GM19397 (cell line): Measurements from ENCODE around the gene ARL1.
"Not testable (repeated sequence)": the region's sequence is repeated elsewhere in the genome, so short reads cannot be mapped to it uniquely, and the experiment has no call there.

ENCODE experiments used
- ATAC-seq: cut with Tn5 transposase; IDR thresholded peaks from one replicate; pipeline ENCODE4 v1.9.1; 2021; ENCODE audit warnings: mild to moderate bottlenecking, moderate library complexity; ENCODE audit not compliant: unreplicated experiment

Gene ARL1

DNA sequence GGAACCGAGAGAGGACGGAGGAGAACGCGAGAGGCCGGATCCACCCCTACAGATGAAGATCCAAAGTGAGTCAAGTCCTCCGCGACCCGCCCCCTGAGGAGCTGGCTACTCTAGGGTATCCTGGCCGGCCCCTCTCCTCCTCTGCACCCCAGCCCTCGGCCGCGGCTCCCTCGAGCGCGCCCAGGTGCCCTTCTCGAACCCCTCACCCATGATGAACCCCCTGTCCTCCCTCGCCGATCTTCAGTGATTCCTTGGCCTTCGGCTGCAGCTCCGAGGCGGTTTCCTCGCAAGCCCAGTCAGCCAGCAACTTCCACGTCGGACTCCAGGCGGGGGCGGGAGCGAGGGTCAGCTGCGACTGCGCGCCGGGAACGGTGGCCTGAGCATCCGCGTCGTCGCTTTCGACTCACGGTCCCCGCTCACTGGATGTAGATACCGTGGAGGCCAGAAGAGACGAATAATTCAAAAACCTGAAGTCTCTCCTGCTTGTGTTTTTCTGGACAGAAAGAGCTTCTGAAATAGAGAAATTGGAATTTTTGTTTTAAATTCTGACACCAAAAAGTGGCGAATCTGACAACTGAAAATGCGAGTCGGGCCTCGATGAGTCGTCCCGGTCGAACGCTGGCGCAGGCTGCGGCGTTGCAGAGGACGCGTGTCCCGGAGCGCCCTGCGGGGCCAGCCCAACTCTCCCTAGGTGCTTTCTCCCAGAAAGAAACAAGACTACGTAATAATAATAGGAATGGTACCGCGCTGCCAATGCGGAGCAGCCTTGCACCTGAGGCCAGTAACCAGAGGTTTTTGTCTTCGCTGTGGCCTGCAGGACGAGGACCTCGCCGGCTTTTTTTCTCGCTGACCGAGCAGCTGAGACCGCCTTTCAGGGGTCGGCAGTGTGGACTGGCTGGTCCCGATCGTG lies at the start of gene ARL1:
ARL1 (minus strand) TSS at position 337 of the 910 bp plus-strand sequence; CDS start at position 210, 127 bp downstream.
- peak; percentile 87 for ATAC-seq

DNA sequence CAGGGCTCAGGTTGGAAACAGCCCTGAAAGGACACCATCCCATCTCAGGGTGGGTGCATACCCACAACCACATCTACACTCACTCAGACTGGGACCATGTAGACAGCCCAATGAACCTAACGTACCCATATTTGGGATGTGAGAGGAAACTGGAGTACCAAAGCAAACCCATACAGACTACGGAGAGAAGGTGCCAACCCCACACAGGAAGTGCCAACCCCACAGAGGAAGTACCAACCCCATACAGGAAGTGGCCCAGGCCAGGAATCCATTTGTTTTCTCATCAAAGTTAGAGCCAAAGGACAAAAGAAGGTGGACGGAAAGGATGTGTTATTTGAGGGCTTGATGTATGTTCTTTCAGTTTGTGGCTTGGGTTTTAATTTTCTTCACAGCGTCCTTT lies 48.1 kb upstream of the ARL1 start:
- no peak for ATAC-seq

DNA sequence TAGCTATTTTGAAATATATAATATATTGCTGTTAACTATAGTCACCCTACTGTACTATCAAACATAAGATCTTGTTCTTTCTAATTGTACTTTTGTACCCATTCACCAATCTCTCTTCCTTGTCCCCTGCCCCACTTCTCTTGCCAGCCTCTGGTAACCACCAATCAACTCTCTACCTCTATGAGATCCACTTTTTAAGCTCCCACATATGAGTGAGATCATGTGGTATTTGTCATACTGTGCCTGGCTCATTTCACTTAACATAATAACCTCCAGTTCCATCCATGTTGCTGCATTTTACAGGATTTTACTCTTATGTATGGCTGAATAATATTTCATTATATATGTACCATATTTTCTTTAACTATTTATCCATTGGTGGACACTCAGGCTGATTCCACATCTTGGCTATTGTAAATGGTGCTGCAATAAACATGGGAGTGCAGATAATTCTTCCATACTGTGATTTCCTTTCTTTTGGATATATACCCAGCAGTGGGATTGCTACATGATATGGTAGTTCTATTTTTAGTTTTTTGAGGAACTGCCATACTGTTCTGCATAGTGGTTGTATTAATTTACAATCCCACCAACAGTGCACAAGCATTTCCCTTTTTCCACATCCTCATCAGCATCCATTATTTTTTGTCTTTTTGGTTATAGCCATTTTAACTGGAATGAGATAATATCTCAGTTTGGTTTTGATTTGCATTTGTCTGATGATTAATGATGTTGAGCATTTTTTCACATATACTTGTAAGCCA lies 34.1 kb upstream of the ARL1 start:
- ATAC-seq = no peak

DNA sequence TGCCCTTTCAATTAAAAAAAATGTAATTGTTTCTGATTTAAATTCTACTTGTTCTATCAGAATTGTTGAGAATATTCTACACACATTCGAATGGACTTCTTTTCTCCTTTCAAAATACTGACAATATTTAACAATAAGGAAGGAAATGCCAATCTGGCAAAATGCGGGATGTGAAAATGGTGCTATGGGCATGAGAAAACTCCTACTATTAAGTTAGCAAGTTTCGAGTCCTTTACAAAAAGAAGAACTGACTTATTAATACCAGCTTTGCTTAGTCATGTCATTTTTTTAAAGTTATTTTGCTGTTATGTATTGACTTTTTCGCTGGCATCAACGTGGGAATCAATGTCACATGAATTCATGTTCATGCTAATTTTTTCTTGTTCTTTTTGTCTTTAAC lies 31.7 kb upstream of the ARL1 start:
- no peak for ATAC-seq

DNA sequence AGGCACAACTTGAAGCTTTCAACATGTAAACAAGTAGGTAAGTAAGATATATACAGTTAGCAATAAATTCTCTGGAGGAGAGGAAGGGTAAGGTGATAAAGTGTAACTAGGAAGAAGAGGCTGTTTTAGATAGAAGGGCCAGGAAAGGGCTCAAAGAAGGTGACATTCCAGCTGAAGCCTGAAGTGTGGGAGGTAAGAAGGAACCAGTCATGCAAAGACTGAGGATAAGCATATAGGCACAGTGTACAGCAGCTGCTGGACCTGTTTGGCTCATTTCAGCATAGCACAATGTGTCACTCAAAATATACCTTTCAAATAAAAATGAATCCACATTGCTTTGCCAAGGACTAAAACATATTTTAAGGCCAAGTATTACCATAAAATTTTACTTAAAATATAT lies 28.6 kb upstream of the ARL1 start:
- no peak for ATAC-seq

DNA sequence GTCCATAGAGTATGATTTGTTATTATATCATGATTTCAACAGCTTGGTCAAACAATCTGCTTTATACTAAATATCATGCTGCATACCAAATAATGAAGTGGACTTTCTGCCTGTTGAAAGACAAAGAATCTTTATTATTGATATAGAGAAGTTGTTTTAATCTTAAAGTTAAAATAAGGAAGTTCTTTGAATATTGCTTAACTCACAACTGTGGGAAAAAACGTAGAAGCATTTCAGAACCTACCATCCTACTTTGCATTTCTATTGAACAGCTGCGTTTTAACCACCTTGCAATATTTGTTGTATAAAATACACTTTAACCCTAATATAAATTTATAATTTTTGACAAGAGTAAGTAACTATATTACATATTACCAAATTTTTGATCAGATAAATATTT lies 22.9 kb upstream of the ARL1 start:
- no peak for ATAC-seq

DNA sequence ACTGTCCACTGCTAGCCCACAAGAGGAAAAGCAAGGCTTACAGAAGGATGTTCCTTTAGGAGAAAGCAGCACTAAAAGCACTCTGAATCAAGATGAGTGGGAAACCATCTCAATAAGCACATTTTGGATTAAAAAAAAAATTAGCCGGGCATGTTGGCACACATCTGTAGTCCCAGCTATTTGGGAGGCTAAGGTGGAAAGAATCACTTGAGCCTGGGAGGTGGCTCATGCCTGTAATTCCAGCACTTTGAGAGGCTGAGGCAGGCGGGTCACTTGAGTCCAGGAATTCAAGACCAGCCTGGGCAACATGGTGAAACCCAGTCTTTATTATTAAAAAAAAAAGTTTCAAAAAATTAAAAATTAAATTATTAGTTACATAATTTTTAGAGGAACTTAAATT lies 17.0 kb upstream of the ARL1 start:
- no peak for ATAC-seq

DNA sequence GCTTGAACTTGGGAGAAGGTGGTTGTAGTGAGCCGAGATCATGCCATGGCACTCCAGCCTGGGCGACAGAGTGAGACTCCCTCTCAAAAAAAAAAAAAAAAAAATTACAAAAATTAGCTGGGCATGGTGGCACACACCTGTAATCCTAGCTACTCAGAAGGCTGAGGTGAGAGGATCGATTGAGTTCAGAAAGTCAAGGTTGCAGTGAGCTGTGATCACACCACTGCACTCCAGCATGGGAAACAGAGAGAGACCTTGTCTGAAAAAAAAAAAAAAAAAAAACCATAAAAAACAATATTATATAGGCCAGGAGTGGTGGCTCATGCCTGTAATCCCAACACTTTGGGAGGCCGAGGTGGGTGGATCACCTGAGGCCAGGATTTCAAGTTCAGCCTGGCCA lies 14.5 kb upstream of the ARL1 start:
- ATAC-seq = not testable (repeated sequence)

DNA sequence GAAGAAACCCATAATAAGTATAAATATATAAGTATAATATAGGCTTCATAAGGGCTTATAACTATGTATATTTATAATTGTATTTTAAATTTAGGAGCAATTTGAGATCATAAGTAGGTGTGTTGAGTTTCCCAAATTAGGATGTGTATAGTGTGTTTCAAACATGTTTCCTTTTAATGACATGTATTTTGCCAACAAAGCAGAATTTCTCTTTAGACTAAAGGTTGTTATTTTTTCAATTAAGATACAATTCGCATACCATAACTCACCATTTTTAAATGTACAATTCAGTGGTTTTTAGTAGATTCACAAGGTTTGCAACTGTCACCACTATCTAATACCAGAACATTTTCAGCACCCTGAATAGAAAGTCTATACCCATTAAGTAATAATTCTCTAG lies 7.7 kb upstream of the ARL1 start:
- no peak for ATAC-seq

DNA sequence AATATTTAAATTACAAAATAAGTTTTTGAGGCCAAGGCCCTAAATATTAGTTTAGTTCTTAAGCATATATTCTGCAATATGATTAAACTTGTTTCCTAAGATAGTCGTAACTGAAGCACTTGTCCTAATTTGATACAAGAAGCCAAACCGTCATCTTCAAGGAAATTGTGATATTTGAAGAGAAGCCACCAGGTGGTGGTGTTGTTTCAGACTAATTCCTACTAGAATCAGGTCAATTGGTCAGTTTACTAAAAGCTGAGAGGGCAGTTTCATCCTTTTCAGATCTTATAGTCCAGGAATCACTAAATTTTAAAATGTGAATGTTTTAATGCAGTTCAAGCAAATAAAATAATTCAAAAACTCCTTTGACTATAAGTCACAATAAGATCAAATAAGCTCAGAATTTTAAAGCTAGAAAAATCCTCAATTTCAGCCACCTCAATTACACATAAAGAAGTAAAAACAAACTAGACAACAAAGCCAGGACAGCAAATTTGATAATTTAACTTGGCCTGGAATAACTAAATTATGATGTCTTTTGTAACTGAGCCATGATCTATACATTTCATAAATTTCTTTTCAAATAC lies 7.1 kb upstream of the ARL1 start:
- no peak for ATAC-seq

DNA sequence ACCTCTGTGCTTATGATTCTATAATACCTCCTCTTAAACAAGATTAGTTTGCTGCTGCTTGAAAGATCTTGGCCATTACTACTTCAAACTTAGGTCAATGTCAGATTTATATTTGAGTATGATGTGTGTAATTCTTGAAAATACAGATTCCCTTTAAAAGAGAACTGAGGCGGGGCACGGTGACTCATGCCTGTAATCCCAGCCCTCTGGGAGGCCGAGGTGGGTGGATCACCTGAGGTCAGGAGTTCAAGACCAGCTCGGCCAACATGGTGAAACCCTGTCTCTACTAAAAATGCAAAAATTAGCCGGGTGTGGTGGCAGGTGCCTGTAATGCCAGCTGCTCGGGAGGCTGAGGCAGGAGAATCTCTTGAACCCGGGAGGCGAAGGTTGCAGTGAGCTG lies 2.6 kb upstream of the ARL1 start:
- not testable (repeated sequence) for ATAC-seq

DNA sequence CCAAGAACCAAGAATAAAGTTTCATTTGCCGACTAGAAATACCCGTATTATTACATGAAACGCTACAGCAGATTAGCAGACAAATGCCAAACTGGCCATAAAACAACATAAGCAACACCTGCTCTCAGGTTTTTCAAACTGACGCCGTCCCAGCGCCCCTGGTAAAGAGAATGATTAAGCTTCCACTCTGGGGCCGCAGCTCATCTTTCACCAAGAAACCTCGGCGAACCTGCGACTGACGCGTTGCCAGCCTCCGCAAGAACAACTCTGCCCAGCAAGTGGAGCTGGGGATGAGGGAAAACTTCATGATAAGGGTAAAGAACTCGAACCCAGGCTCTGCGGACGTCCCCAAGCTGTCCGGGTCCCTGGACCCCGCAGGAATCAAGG lies 530 bp downstream of the ARL1 start:
- ATAC-seq = peak; percentile 7

DNA sequence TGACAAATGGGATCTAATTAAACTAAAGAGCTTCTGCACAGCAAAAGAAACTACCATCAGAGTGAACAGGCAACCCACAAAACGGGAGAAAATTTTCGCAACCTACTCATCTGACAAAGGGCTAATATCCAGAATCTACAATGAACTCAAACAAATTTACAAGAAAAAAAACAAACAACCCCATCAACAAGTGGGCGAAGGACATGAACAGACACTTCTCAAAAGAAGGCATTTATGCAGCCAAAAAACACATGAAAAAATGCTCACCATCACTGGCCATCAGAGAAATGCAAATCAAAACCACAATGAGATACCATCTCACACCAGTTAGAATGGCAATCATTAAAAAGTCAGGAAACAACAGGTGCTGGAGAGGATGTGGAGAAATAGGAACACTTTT lies 16.4 kb downstream of the ARL1 start:
- not testable (repeated sequence) for ATAC-seq

DNA sequence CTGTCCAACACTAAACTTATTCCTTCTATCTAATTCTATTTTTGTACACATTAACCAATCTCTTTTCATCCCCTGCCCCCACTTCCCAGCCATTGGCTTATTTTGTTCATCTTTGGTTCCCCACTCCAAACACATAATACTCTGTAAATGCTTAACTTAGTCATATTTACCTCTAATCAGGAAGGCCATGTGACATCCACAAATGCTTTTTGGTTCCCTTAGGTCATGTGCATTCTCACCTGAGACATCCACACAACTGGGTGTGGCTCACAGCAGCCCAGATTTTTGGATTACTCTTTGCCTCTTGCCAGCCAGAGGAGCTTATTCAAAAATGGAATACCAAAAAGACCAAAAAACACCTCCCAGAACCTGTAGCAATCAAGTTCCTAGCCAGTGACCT lies 28.4 kb downstream of the ARL1 start:
- ATAC-seq = no peak

DNA sequence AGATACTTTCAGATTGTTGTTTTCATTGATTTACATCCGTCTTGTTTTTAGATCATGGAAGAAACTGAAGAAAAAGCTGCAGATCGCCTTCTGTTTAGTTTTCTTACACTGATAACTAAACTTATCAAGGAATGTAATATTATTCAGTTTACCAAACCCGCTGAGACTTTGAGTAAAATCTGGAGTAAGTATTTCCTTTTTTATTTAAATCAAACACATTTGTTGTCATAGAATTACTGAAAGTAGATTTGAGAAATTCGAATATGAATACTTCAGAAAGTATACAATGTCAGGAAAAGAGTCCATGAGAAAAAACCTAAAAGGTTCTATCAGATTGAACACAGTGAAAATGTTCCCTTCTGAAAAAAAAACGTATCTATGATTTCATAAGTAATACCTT lies 32.0 kb downstream of the ARL1 start:
- no peak for ATAC-seq

DNA sequence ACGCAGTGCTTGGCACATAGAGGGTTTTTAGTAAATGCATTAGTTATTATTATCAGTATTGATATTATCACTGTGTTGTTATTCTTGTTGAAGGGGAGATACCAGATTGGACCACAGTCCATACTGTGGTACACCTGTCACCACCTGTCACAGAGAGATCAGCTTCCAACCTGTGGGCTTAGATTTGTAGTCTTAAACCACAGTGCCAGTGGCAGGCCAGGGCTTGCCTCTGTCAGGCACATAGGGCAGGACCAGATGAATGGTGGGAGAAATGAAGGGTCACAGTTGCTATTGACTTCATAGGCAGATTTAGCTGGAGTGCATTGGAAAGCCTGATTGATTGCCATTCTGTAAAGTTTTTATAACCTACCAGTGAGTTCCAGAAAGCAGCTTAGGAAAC lies 35.1 kb downstream of the ARL1 start:
- no peak for ATAC-seq

DNA sequence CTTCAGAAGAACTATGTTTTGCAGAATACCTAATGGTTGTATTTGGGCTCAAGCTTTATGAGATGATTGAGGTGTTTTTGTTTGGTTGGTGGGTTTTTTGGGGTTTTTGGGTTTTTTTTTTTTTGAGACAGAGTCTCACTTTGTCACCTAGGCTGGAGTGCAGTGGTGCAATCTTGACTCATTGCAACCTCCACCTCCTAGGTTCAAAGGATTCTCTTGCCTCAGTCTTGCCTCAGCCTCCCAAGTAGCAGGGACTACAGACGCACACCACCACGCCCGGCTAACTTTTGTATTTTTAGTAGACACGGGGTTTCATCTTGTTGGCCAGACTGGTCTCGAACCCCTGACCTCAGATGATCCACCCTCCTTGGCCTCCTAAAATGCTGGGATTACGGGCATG lies 39.6 kb downstream of the ARL1 start:
- no peak for ATAC-seq

DNA sequence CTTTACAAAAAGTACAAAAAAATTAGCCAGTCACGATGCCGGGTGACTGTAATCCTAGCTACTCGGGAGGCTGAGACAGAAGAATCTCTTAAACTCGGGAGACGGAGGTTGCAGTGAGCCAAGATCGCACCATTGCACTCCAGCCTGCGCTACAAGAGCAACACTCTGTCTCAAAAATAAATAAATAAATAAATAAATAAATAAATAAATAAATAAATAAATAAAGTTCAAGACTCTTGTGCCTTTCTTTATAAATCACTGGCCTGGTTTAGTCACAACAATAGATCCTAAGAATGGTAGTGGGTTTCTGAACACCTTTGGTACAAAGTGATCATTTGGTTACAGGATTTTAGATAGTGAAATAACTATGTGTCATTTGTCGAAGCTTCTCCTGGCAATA lies 46.1 kb downstream of the ARL1 start:
- no peak for ATAC-seq

DNA sequence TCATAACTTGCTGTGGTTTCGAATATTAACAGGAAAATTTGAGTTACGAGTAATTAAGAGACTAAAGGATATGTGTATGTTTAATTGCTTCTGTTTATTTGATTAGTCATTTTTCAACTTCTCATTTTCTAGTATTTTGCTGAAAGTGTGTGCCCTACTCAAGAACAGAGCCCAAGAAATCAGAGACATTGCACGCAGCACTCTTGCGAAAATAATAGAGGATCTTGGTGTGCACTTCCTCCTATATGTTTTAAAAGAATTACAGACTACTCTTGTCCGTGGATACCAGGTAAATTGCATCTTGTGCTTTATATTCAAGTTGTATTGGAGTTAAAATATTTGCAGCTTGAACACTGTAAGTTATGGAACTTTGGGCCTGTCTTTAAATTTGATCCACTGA lies 50.8 kb downstream of the ARL1 start:
- no peak for ATAC-seq

DNA sequence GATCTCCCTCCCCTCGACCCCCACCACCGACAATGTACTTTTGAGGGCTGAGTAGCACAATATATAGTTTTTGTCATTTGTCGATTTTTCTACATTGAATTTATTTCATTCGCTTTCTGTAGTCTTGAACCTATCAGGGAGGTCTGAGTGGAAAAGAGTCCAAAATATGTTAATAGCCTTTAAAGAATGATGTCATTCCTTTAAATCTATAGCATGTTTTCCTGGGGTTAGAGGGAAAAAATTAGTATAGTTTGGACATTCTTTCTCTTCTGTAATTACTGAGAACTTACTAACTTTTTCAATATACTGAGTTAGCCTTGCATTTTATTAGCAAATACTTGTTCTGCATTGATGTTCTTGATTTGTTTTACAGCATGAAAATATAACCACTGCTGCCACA lies 55.9 kb downstream of the ARL1 start:
- ATAC-seq = no peak

DNA sequence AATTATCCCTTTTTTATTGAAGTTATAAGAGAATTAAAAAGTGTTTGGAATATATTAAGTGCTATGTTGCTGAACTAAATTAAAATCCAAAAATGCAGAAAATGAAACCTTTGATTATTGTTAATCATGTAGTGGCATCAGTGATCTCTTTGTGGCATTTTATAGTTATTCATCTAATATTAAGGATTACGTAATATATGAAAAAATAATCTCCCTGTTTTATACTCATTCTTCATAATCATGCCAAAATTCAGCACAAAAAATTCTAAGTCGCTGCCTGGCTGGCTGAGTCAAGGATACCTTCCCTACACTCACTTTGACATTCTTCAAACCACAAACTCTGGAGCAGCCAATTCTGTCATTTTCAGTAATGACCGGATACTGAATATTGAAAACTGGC lies 63.7 kb downstream of the ARL1 start:
- no peak for ATAC-seq
